SIG-M5 (cell line): ENCODE measurements around the gene CZIB.
"Not testable (repeated sequence)": the region's sequence is repeated elsewhere in the genome, so short reads cannot be mapped to it uniquely, and the experiment has no call there.

ENCODE experiments used
- DNase-seq: peaks from one replicate; lab custom pipeline; 2025; lab: John Stamatoyannopoulos, UW

The CZIB gene

GRCh38 chr1:53188099-53188498, 32.3 kb downstream of the CZIB start:
- no peak for DNase-seq

DNA sequence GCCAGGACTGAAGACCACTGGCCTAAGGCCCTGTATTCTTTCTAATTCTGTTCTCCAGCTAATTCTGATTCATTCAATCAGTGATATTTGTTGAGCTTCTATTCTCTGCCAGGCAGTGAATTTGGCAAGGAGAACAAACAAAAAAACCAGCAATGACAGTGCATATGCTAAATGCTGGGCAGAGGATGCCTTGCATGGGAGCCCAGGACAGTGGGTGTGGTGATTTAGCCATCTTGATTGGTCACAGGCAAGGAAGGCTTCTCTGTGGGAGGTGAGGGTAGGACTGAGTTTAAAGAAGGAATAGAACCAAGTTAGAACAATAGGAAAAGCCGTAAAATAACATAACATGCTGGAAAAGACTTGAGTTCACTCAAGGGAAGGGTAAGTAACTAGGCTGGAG, 33.0 kb downstream of the CZIB start:
- DNase-seq, result no peak

DNA sequence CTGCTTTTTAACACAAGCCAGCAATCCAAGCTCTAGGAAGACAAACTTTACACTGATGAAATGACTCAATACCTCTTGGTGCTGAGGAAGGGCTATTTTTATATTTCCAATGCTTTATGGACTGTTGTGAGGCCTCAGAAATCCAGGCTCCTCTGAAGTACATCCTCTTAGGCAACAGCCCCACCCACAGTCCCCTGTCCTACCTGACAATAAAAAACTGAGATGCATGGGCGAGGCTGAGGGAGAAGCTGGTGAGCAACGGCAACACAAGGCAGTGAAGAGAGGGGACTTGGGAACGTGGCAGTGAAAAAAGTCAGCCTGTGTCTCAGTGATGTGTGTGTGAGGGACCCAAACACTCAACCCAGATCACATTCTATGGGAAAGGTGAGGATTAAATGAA, 33.9 kb downstream of the CZIB start:
- no peak for DNase-seq

GRCh38 chr1:53185955-53186297, 34.5 kb downstream of the CZIB start:
- DNase-seq, result not testable (repeated sequence)

- no peak for DNase-seq
These were observed 37.1 kb downstream of the CZIB start for GRCh38 chr1:53183095-53183990.

DNA sequence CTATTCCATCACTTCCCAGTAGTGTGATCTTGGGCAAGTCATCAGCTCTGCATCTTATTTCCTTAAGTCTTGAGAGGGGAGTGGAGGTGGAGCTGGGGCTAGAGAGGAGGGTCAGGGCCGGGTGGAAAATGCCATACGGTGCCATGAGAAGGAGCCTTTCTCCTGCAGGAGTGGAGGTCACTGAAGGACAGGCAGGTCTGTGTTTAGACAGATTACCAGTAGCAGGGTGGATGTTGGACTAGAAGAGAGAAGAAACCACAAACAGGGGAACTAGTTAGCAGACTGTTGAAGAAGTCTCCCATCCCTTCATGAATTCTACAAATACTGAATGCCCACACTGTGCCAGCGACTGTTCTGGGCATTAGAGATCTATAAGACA, 37.7 kb downstream of the CZIB start:
- DNase-seq, result no peak

DNA sequence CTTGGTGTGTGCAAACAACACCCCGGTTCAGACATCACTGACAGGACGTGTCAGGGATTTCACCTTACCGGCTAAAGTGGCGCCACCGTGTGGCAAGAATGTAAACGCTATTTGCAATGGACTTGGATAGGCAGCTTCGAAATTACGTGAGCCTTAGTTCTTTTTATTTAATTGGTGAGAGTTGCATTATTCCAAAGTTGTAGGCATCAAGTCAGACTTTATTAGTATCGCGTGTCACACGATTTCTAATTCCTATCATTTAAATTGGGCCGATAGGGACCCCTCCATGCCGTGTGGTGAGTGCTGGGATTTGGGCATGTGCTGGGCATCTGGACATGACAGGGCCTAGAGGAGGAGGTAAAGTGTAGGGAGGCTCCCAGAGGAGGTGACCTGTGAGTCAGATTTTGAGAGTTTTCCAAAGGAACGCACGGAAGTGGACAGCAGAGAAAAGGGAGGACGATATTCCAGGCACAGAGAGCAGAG, 38.3 kb downstream of the CZIB start:
- DNase-seq, result no peak

DNA sequence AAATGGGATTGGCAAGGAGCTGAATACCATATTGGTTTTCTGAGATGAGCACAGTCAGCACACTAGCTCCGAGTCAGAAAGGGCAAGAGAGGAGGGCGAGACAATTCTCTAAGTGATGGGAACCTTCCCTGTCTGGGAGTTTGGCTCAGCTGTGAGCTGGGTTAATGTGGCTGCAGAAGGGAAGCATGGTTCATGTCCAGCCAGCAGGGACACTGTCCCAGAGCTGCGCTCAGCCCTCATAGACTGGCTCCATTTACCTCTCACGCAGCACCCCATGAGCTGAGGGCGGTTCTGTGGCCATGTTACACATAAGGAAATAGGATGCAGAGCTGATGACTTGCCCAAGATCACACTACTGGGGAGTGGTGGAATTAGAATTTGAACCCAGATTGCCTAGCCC, 39.5 kb downstream of the CZIB start:
- DNase-seq, result no peak

DNA sequence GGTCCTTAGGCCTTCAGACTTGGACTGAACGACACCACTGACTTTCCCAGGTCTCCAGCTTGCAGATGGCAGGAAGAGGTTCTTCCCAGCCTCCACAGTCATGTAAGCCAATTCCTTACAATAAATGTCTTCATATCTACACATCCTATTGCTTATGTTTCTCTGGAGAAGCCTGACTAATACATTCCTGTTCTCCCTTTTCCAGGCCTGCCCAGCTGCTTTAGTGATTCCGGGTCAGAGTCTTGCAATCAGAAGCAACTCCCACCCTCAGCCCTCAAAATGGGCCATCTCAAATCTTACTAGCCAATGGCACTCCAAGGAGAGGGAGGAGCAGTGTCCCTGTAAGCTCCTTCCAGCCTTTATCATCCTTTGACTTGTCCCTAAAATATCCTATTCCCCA, 40.2 kb downstream of the CZIB start:
- no peak for DNase-seq

GRCh38 chr1:53176452-53177208, 43.8 kb downstream of the CZIB start:
- no peak for DNase-seq

DNA sequence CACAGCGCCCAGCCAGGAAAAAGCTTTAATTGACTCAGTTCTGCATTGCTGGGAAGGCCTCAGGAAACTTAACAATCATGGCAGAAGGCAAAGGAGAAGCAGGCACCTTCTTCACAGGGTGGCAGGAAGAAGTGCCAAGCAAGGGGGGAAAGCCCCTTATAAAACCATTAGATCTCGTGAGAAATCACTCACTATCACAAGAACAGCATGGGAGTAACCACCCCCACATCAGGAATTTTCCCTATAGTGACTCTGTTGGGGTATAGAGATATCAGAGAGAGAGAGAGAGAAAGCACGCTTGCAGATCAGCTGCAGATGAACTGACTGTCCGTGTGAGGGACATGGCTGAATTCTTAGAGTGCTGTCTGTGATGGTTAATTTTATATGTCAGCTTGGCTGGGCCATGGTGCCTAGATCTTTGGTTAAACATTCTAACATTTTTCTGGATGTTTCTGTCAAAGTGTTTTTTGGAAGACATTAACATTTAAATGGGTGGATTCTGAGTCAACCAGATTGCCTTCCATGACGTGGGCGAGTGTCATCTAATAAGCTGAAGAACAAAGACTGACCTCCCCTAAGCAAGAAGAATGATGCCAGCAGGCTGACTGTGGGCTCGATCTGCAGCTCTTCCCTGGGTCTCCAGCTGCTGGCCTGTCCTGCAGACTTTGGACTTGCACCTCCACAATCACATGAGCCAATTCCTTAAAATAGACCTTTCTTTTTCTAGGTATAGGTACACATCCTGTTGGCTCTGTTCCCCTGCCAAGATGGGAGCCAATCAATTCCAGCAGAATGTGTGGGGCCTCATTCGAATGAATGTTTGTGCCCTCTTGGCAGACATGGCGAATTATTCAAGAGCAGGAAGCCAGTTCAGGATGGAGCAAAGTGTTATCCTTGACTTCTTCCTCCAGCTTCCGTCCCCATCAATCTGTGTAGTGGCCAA, 45.2 kb downstream of the CZIB start:
- no peak for DNase-seq

GRCh38 chr1:53172426-53173128, 47.9 kb downstream of the CZIB start:
- no peak for DNase-seq

GRCh38 chr1:53166912-53167311, 53.5 kb downstream of the CZIB start:
- DNase-seq, result no peak

GRCh38 chr1:53166366-53166765, 54.1 kb downstream of the CZIB start:
- no peak for DNase-seq

DNA sequence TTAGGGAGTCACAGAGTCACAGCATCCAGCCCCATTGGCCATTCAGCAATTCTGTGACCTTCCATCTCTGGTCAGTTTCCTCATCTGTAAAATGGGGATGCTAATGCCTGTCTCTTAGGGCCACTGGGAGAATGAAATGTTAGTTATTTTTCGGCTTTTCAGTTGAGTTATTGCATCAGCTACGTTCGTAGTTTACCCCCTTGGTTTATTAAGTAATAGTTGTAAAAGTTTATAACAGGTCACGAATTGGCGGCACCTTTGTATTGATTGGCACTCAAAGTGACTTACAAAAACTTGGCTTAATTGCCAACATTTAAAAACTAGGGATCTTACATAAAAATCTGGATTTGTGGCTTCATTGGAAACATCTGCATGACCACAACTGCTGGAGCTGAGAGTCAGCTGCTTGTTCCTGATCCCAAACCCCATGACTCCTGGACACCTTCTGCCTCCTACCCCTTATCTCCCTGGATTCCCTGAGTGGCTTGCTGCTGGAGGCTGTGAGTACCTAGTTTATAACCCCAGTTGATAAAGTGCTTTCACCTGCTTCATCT, 54.9 kb downstream of the CZIB start:
- no peak for DNase-seq
